KOPT-K1 (cell line): ENCODE results near the gene NINJ2.
"Not testable (repeated sequence)": the region's sequence is repeated elsewhere in the genome, so short reads cannot be mapped to it uniquely, and the experiment has no call there.

Experiments used
- H3K27ac ChIP-seq: fragments of 200-600 bp; sonication (generic); 2 replicates; pipeline ENCODE4 v1.5.1; 2016; ENCODE audit warnings: antibody characterized with exemption, mild to moderate bottlenecking, low read depth, low read length; ENCODE audit not compliant: poor library complexity, severe bottlenecking
- H3K36me3 ChIP-seq: fragments of 200-600 bp; sonication (generic); 2 replicates; pipeline ENCODE4 v1.5.1; 2017; ENCODE audit warnings: antibody characterized with exemption, mild to moderate bottlenecking, low read length, moderate library complexity; ENCODE audit not compliant: insufficient read depth
- H3K9me3 ChIP-seq: fragments of 200-600 bp; sonication (generic); 2 replicates; pipeline ENCODE4 v1.5.1; 2017; ENCODE audit warnings: antibody characterized with exemption, low read length, mild to moderate bottlenecking; ENCODE audit not compliant: insufficient read depth, poor library complexity, severe bottlenecking

The NINJ2 gene

DNA sequence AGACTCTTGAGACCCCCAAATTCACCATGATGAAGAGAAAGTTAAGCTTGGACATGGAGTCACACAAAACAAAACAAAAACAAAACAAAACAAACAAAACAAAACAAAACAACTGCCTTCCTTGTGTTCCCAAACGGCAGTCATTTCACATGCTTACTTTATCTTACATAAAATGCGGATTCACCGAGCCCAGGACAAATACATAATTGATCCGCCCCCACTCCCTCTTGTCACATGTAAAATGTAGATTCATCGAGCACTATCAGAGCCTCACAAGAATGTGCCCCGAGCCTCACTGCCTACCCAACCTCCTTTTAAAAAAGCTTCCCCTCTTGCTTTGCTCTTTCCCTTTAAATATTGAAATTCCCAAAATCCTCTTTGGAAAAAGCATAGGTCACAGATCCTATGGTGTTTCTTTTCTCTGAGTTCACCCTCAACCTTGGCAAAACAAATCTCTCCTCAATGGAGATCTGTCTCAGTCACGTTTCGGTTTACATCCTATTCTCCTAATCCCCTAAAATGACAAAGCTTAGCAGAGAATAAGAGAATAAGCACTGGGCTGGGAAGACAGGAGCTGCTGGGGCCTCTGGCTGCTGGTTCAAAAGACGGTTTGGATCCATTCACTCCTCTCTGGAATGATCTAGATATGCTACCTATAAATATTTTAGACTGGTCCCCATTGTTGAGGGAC lies 83.7 kb downstream of the NINJ2 start:
- no peaks in the 10 kb centered on the region for H3K36me3 ChIP-seq

DNA sequence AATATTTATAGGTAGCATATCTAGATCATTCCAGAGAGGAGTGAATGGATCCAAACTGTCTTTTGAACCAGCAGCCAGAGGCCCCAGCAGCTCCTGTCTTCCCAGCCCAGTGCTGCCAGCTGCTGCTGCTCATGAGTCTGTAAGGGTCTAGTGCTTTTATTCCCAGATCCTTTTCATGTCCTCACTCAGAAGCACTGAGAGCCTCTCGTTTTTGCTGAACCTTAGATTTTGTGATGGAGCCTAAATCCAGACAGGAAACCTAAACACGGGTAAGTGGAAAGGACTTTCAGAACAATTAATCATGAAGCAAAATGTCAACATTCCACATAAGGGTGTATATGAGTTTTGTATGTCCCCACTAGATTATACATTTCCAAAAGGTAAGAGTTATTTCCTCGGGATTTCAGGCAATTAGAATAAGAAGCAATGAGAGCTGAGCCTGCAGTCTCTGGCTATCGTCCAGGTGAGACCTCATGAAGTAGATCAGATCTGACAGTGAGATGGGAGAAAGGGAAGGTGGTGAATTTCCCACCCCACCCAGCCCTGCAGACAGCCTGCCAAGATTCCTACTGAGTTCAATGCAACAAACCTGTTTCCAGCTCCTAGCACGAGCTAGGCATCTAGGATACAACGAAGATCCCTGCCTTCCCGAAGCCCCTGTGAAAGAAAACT lies 84.4 kb downstream of the NINJ2 start:
- no peaks in the 10 kb centered on the region for H3K9me3 ChIP-seq
- H3K27ac ChIP-seq, result no peak overlapping the region
- no peaks in the 10 kb centered on the region for H3K36me3 ChIP-seq

More for the DNA sequence above, 83.7 kb downstream of the NINJ2 start:
- Histone ChIP-seq H3K27ac (no peak overlapping the region), H3K9me3 (no peaks in the 10 kb centered on the region)

DNA sequence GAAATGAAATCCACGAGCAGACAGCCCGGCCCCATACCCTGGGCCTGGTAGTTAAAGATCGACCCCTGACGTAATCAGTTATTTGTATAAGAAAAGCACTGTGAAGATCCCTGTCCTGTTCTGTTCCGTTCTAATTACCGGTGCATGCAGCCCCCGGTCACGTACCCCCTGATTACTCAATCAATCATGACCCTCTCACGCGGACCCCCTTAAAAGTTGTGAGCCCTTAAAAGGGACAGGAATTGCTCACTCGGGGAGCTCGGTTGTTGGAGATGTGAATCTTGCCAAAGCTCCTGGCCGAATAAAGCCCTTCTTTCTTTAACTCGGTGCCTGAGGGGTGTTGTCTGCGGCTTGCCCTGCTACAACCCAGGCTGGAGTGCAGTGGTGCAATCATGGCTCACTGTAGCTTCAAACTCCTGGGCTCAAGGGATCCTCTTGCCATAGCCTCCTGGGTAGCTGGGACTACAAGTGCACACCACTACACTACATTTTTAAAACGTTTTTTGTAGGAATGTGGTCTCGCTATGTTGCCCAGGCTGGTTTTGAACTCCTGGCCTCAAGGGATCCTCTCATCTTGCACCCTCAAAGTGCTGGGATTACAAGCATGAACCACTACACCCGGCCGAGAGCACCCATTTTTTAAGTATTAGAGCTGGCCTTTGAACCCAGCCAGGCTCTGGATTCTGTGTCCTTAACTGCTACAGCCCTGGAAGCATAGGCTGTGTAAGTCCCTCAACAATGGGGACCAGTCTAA lies 85.1 kb downstream of the NINJ2 start:
- not testable (repeated sequence) for H3K9me3 ChIP-seq, H3K27ac ChIP-seq, H3K36me3 ChIP-seq

DNA sequence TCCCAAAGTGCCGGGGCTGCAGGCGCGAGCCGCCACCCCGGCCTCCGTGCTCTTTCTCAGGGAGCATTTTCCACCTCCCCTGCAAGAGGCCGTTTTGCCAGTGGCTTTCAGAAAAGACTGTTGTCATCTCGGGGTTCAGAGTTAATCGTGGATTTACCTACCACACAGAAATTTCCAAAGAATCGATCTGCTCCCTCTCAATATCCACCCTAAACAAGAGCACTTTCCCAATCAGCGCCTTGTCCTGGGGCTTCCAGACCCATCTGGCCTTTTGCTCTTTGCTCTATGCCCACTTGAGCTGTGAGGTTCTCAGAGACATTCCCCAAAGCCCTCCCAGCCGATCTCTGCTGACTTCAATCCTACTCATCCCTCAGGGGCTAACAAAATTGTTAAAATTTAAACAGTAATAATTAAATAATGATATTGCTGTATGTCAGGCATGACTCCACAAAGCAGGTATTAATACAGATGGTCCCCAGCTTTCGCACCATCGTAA lies 86.6 kb downstream of the NINJ2 start:
- peak overlapping the region; percentile 75 for H3K27ac ChIP-seq
- H3K36me3 ChIP-seq, result no peaks in the 10 kb centered on the region
- H3K9me3 ChIP-seq, result no peaks in the 10 kb centered on the region

DNA sequence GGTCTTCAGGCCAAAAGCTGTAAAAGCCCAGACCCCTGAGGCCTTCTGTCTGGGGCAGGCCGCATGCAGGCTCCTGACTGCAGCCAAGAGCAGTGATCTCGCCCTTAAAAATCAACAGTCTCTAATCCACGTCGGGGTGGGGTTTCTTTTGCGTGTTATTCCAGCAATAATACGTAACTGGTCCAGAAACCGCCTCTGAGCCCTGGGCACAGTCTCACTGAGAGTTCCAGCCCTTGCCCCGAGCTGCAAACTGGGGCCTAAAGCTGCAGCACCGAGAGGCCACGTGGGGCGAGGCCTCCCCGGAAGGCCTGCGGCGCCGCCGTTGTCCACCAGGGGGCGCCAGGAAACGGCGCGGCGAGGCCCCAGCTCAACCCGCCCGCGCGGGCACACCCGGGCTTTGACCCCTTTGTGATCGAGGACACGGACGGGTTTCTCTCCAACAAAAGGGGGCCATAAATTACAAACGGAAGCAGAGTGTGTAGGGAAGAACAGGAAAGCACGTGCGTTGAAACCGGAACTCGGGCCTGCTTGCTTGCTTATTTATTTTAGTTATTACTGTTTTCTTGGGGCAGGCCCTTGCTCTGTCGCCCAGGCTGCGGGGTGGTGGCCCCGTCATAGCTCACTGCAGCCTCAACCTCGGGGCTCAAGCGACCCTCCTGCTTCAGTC lies 87.2 kb downstream of the NINJ2 start:
- Histone ChIP-seq H3K9me3 (no peaks in the 10 kb centered on the region), H3K27ac (peak overlapping the region; percentile 75), H3K36me3 (no peaks in the 10 kb centered on the region)

DNA sequence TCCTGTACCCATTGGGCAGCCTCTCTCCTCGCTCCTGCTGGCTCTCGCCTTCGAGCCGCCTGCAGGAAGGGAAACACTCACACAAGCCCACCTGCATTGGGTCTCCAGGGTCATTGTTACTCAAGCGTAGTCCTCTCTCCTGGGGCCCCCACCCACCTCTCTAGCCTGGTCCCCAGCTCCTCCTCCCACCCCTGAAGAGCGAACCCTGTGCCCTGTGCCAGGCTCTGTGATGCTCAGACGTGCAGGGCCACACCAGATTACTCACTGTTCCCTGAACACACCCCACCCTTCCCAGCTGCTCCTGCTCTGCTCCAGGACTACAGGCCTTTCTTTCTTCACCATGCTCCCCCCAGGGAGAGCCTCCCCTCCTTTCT lies 88.1 kb downstream of the NINJ2 start:
- no peaks in the 10 kb centered on the region for H3K36me3 ChIP-seq
- H3K27ac ChIP-seq, result peak overlapping the region; percentile 75
- no peaks in the 10 kb centered on the region for H3K9me3 ChIP-seq

DNA sequence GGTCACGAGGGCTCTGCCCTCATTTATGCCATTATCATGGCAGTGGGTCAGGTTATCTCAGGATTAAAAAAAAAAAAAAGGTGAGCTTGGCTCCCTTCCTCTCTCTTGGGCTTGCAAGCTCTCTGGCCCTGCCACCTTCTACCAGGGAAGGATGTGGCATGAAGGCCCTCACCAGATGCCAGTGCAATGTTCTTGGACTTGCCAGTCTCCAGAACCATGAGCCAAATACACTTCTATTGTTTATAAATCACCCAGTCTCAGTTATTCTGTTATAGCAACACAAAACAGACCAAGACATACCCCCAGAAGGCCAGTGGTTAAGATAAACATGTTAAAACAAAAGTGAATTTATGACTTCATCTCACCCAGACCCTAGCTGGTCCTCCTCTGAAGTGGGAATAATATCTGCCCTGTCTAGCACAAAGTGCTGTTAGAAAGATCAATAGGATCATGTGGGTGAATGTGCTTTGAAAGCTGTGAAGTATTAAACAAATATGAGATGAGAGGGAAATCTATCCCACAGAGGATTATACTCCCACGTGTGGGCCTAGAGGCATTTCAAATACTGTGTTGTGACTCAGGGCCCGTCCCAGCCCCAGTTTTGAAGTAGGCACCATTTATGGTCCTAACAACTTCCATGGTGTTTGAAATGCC lies 88.6 kb downstream of the NINJ2 start:
- Histone ChIP-seq H3K36me3 (no peaks in the 10 kb centered on the region), H3K9me3 (no peaks in the 10 kb centered on the region), H3K27ac (peak overlapping the region; percentile 75)

DNA sequence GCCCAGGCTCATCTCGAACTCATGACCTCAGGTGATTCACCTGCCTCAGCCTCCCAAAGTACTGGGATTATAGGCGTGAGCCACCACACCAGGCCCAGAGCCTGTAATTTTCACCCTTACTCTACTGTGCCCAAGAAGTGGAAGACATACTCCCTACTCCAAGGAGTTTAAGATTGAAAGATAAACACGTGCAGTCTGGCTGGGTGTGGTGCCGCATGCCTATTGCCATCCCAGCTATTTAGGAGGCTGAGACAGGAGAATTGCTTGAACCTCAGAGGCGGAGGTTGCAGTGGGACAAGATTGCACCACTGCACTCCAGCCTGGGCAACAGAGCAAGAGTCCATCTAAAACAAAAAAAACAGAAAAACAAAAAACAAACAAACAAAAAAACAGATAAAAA lies 90.0 kb downstream of the NINJ2 start:
- Histone ChIP-seq H3K27ac (no peak overlapping the region), H3K36me3 (no peaks in the 10 kb centered on the region), H3K9me3 (no peaks in the 10 kb centered on the region)

DNA sequence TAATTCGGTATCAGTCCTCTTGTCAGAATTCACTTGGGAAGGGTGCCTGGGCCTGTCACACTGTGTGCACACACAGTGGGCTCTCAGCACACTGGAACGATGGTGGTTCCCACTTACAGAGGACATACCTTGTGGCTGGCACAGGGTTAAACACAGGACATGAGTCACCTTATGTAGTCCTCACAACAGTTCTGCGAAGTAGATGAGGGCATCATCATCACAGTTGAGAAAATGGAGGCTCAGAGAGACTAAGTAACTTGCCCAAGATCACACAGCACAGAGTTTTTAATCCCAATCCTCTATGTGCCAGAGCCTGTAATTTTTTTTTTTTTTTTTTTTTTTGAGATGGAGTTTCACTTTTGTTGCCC lies 90.7 kb downstream of the NINJ2 start:
- no peaks in the 10 kb centered on the region for H3K9me3 ChIP-seq
- H3K36me3 ChIP-seq, result no peaks in the 10 kb centered on the region
- H3K27ac ChIP-seq, result no peak overlapping the region

DNA sequence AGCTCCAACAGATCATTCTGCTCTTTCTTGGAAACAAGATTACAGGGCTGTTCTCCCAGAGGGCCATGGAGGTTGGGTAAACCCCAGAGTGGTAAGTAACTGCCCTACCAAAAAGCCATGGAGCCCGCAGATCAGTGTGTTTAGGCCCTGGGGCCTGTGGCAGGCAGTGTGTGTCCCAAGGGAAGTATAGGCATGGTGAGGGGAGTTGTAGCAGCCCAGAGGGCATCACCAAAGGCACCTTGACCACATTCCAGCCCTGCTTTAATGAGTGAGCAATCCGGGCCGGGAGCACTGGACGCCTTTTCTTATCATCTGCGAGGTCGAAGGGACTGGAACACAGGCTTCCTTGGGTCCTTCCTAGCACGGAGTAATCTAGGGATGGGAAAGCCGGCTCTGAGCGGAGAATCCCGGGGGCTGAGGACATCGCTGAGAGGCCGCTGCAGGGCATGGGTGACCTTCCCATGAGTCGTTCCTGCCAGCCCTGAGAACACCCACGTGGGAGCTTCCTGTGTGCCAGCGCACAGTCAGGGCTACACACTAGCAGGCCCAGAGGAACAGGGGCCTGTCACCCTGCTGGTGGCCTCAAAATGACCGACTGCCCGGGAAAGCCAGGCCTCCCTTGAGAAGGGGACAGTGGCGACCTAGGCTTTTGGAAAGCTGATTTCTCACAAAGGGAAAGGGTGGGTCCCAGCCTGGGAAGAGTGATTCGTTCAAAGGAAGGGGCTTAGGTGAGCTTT lies 91.3 kb downstream of the NINJ2 start:
- H3K36me3 ChIP-seq, result no peaks in the 10 kb centered on the region
- no peak overlapping the region for H3K27ac ChIP-seq
- H3K9me3 ChIP-seq, result no peaks in the 10 kb centered on the region

DNA sequence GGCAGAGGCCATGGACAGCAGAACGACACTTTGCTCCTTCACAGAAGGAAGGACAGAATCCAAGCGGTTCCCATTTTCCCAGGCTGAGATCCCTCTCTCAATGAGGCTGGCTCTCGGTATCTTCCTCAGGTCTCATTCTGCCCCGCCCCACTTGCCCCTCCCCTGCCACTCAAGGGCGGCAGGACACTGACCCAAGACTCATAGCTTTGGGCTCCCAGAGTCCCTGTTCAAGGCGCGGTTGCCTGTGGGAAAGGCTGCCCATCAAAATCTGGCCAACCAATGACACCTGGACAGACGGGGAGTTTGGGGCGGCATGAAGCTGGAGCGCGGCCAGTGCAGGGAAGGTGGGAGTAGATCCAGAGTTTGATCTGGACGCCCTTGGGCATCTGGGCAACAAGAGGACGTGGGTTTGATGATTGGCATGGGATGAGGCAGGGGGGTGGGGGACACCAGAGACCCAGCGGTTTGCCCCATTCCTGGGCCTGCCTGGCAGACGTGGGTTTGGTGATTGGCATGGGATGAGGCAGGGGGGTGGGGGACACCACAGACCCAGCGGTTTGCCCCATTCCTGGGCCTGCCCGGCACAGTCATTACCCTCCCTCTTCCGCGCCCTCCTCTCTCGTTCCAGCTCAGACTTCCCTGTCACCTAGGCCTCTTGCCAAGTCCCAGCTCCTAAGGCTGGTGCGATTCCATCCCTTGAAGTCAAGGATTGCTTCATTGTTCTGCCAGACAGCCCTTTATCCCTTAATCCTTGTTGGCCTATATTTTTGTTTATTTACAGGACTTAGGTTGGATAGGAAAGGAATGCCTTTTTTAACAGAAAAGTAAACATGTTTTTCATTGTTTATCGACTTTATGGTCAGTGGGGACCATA lies 92.1 kb downstream of the NINJ2 start:
- H3K9me3 ChIP-seq, result no peaks in the 10 kb centered on the region
- no peak overlapping the region for H3K27ac ChIP-seq
- H3K36me3 ChIP-seq, result no peaks in the 10 kb centered on the region

DNA sequence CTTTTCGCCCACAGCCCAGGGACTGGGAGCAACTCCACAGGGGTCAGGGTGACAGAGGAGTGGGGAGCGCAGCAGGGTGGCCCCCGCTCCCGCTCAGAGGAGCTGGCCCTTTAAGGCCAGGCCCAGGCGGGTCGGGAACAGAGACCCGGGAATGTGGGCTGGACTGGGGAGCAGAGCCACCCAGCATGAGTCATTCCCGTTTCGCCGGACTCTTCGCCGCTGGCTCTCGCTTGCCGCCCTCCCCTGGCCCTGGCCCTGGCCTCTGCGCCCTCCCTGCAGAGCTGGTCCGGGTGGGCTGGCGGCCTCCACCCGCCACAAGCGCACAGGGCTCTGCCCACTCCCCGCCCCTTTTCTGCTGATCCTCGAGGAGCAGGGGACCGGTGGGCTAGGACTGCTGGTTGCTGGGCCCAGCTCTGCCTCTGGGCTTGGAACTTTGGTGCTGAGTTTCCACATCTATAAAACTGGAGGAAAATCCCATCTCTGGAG lies 92.8 kb downstream of the NINJ2 start:
- H3K36me3 ChIP-seq, result no peaks in the 10 kb centered on the region
- no peaks in the 10 kb centered on the region for H3K9me3 ChIP-seq
- H3K27ac ChIP-seq, result no peak overlapping the region

DNA sequence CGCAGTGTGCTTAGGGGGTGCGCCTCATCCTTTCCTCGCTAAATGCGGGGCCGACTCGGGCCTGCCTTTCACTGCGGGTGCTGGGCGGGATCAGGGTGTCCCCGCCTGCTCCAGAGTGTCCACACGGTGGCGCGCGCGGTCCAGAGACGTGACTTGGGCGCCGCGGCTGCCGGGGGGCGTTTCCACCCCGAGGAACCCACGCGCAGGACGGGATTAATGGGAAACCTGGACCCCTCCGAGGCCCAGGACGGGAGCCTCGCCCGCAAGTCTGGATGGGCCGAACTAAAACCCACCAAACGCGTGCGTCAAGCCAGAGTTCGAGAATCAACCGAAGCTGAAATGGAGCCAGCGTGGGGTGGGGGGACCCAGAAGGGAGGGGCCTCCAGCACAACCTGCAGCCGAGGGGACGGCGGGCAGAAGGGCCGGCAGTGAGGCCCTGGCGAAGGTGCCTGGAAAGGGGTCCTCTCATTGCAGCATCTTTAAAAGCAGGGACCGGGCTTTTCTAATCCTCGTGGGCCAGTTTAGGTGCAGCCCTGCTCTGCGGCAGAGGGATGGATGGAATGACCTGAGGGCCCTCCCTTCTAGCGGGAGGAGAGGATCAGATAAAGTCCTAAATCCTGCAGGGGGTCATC lies 93.3 kb downstream of the NINJ2 start:
- H3K9me3 ChIP-seq, result no peaks in the 10 kb centered on the region
- H3K36me3 ChIP-seq, result no peaks in the 10 kb centered on the region
- H3K27ac ChIP-seq, result peak overlapping the region; percentile 49
